CD4-positive, alpha-beta T cell treated with Interleukin-12 subunit alpha and Interleukin-12 subunit beta, for 1 hour (primary cell): ENCODE data around the gene STAB2.

ENCODE experiments used
- DNase-seq: peaks from one replicate; pipeline ENCODE4 v3.0.0-alpha.2; 2020

STAB2 gene

GRCh38 chr12:103583008-103583407, 4.1 kb upstream of the STAB2 start:
- no peak for DNase-seq

GRCh38 chr12:103586132-103586531, 941 bp upstream of the STAB2 start:
- no peak for DNase-seq

- DNase-seq = no peak
Observed at GRCh38 chr12:103588680-103589079, 1.6 kb downstream of the STAB2 start.

GRCh38 chr12:103589517-103589916, 2.4 kb downstream of the STAB2 start:
- no peak for DNase-seq

GRCh38 chr12:103590271-103590670, 3.2 kb downstream of the STAB2 start:
- DNase-seq = no peak

GRCh38 chr12:103596981-103597380, 9.9 kb downstream of the STAB2 start:
- no peak for DNase-seq

- no peak for DNase-seq
Observed at GRCh38 chr12:103599274-103599673, 12.2 kb downstream of the STAB2 start.

GRCh38 chr12:103600967-103601728, 14.1 kb downstream of the STAB2 start:
- DNase-seq = no peak

GRCh38 chr12:103620395-103620794, 33.3 kb downstream of the STAB2 start:
- no peak for DNase-seq

- DNase-seq = no peak
Observed at GRCh38 chr12:103623716-103624115, 36.6 kb downstream of the STAB2 start.

- DNase-seq = no peak
Observed at GRCh38 chr12:103626498-103626897, 39.4 kb downstream of the STAB2 start.

- DNase-seq = no peak
Observed at GRCh38 chr12:103627189-103627855, 40.2 kb downstream of the STAB2 start.

GRCh38 chr12:103632554-103633216, 45.6 kb downstream of the STAB2 start:
- DNase-seq = peak; percentile 23

- DNase-seq = no peak
Observed at GRCh38 chr12:103634732-103635131, 47.7 kb downstream of the STAB2 start.

GRCh38 chr12:103635419-103635818, 48.3 kb downstream of the STAB2 start:
- no peak for DNase-seq

GRCh38 chr12:103637021-103637420, 49.9 kb downstream of the STAB2 start:
- no peak for DNase-seq

- no peak for DNase-seq
Observed at GRCh38 chr12:103637429-103637828, 50.4 kb downstream of the STAB2 start.

- no peak for DNase-seq
Observed at GRCh38 chr12:103639983-103640382, 52.9 kb downstream of the STAB2 start.

GRCh38 chr12:103640410-103640809, 53.3 kb downstream of the STAB2 start:
- no peak for DNase-seq

GRCh38 chr12:103640831-103641230, 53.8 kb downstream of the STAB2 start:
- no peak for DNase-seq

GRCh38 chr12:103642240-103642864, 55.3 kb downstream of the STAB2 start:
- DNase-seq = no peak

GRCh38 chr12:103645202-103645601, 58.1 kb downstream of the STAB2 start:
- DNase-seq = no peak

- no peak for DNase-seq
Observed at GRCh38 chr12:103647267-103647666, 60.2 kb downstream of the STAB2 start.

GRCh38 chr12:103652808-103653207, 65.7 kb downstream of the STAB2 start:
- no peak for DNase-seq
